Muscle layer of colon (tissue), 2 donors: Measurements from ENCODE around the gene LTA4H.

Source experiments
- H3K27ac ChIP-seq: one replicate; pipeline ENCODE4 v1.7.0; 2013; ENCODE audit warnings: low read depth, mild to moderate bottlenecking, low read length, moderate library complexity
- H3K27me3 ChIP-seq, 2 donors: one replicate each; pipeline ENCODE4 v1.7.0; 2013; ENCODE audit warnings: low read length in 2 of 2, mild to moderate bottlenecking in 2 of 2; ENCODE audit not compliant: insufficient read depth in 2 of 2, control insufficient read depth in 1 of 2
- H3K36me3 ChIP-seq: one replicate; pipeline ENCODE4 v1.7.0; 2013; ENCODE audit warnings: mild to moderate bottlenecking, low read length; ENCODE audit not compliant: insufficient read depth
- H3K4me1 ChIP-seq: one replicate; pipeline ENCODE4 v1.7.0; 2013; ENCODE audit warnings: mild to moderate bottlenecking, low read length; ENCODE audit not compliant: insufficient read depth
- H3K4me3 ChIP-seq, 2 donors: one replicate each; pipeline ENCODE4 v1.7.0; 2013; ENCODE audit warnings: low read length in 2 of 2, low read depth in 1 of 2, mild to moderate bottlenecking in 1 of 2, moderate library complexity in 1 of 2
- H3K9ac ChIP-seq: one replicate; pipeline ENCODE4 v1.7.0; 2013; ENCODE audit warnings: low read length
- H3K9me3 ChIP-seq: one replicate; pipeline ENCODE4 v1.7.0; 2013; ENCODE audit warnings: mild to moderate bottlenecking, low read length
- donor health status: abdominal sarcoma.
- donor health status: Adenocarcinoma of cecum.

Gene LTA4H

DNA sequence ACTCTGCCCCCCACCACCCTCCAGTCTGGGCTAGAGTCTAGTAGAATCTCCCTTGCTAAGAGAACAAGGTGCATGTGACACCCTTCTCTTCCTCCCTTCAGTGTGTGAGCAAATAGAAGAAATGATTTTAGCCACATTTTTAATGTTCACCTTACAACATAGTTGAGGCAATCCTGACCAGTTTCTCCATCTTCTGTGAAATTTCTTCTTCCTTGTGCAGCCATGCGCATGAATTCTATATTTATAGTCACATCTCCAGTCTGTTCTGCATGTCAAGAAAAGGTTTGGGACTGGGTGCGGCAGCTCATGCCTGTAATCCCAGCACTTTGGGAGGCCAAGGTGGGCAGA, 9.5 kb upstream of the LTA4H start:
- H3K9ac ChIP-seq, result no peak overlapping the region
- no peak overlapping the region for H3K27ac ChIP-seq
- H3K27me3 ChIP-seq, result no peaks in the 10 kb centered on the region
- no peaks in the 10 kb centered on the region for H3K36me3 ChIP-seq
- H3K4me1 ChIP-seq, result no peaks in the 10 kb centered on the region
- H3K9me3 ChIP-seq, result no peaks in the 10 kb centered on the region
- H3K4me3 ChIP-seq, result no peak overlapping the region

DNA sequence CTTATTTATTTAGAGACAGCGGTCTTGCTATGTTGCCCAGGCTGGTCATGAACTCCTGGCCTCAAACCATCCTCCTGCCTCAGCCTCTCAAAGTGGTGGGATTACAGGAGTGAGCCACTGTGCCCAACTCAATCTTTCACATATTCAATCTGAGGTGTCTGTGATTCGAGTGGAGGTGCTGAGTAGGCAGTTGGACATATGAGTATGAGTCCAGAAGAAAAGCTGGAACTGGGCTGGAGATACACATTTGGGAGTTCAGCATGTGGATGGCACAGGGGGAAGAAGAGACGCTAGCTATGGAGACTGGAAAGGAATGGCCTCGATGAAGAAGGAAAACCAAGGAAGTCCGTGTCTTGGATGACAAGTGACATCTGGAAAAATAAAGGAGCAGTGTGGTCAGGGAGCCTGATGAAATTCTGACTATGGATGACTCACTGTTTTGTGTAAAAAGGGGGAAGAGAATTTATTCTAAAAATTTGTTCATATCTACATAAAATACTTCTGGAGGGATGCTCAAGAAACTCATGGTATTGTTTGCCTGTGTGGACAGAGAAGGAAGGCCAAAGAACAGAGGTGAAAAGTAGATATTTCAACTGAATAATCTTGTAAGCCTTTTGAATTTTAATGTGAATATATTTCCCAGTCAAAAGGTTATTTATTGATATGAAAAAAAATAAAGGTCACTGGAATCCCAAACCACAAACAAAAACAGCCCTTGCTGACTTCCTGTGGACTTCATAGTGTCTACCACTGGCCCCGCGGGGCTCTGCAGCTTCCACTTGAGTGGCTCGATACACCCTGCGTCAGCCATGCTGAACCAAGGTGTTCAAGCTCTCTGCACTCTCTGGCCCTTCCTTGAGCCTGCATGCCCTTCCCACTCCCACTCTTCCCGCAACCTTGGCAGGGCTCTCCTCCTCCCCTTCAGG, 8.9 kb upstream of the LTA4H start:
- no peaks in the 10 kb centered on the region for H3K36me3 ChIP-seq
- H3K9me3 ChIP-seq, result no peaks in the 10 kb centered on the region
- no peak overlapping the region for H3K27ac ChIP-seq
- H3K4me3 ChIP-seq, result no peak overlapping the region
- H3K27me3 ChIP-seq, result no peaks in the 10 kb centered on the region
- no peak overlapping the region for H3K9ac ChIP-seq
- H3K4me1 ChIP-seq, result no peaks in the 10 kb centered on the region

DNA sequence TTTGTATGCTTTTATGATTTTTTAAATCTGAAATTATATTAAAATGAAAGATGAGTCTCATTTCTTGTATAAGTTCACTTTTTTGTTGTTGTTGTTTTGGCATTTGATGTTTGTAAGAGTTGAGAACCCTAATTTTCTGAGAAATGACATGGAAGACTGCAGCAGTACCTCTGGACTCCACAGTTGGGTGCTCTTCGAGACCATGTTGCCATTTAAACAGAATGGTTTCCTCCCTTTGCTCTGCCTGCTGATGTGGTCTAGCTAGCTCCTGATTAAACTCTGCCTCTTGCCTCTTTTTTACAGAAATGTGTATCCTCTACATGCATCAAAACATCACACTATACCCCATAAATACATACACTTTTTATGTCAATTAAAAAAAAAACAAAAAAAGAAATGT, 5.8 kb upstream of the LTA4H start:
- Histone ChIP-seq H3K9me3 (no peaks in the 10 kb centered on the region), H3K36me3 (no peaks in the 10 kb centered on the region), H3K4me3 (no peak overlapping the region), H3K9ac (no peak overlapping the region), H3K27ac (no peak overlapping the region), H3K27me3 (no peaks in the 10 kb centered on the region), H3K4me1 (no peaks in the 10 kb centered on the region)

DNA sequence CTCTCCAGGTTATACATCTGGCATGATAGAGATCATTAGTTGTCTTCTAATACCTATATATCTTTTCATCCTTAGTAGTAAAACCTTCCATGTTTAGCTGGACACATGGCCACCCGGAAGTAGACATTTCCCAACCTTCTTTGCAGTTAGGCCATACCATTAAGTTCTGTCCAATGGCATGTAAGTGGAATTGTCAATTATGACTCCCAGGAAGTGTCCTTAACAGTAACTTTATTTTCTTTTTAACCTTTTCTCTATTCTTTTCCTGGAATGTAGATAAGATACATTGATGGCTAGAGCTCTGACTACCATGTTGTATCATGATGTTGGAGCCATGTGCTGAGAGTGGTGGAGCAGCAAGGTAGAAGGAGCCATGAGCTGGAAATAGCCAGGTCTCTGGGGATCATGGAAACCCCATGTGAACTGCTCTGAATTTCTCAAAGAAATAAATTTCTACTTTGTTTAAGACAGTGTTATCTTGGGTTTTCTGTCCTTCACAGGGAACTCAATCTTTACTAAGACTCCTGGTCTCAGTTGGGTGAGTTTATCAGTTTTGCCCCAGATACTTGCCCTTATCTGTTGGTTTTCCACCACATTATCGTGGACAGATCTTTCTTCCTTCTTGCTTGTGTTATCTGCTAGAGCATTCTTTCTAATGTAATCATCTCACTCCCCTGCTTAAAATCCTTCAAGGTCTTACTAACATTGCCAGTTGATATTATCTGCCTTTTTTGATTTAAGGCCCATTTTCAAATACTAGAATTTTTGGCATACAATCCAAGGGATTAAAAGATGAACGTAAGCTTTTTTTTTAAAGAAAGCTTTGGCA, 5.1 kb upstream of the LTA4H start:
- no peaks in the 10 kb centered on the region for H3K9me3 ChIP-seq
- H3K36me3 ChIP-seq, result no peaks in the 10 kb centered on the region
- no peak overlapping the region for H3K4me3 ChIP-seq
- H3K27me3 ChIP-seq, result no peaks in the 10 kb centered on the region
- H3K27ac ChIP-seq, result no peak overlapping the region
- H3K9ac ChIP-seq, result no peak overlapping the region
- H3K4me1 ChIP-seq, result no peaks in the 10 kb centered on the region

DNA sequence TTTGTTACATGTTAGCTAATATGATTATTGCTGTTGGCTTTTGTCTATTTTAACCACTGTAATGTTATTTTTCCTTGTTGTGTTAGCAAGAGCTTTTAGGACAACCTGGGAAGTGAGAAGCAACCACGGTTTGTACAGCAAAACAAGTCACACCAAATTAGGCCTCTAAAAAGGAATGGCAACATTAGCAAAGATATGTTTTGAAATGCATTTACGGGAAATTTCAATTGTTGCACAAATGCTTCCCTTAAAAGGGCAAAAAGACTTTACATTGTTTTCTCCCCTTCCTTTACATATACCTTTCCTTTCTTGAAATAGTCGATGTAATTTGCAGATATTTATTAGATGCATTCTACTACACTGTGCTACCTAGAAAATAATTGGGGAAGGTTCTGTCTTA, 4.1 kb upstream of the LTA4H start:
- Histone ChIP-seq H3K4me1 (no peaks in the 10 kb centered on the region), H3K4me3 (no peak overlapping the region), H3K27me3 (no peaks in the 10 kb centered on the region), H3K9me3 (no peaks in the 10 kb centered on the region), H3K9ac (no peak overlapping the region), H3K36me3 (no peaks in the 10 kb centered on the region), H3K27ac (no peak overlapping the region)

DNA sequence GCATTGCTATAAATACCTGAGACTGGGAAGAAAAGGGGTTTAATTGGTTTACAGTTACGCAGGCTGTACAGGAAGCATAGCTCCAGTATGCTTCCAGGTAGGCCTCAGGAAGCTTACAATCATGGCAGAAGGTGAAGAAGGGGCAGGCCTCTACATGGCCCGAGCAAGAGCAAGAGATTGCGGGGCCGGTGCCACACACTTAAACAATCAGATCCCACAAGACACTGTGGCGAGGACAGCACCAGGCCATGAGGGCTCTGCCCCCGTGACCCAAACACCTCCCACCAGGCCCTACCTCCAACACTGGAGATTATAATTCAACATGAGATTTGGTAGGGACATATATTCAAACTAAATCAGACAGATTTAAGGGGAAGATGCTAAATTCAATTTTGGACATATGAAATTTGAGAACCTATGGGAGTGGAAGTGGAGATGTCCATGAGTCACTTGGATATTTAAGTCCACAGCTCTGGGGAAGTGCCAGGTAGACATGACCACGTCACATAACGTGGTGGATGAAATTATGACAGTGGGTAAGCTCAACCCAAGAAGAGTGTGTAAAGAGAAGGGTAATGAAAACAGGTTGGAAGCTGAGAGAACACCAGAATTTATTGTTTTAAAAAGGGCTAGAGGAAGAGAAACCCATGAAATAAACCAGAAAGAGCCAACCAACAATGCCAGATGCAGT, 1.5 kb upstream of the LTA4H start:
- Histone ChIP-seq H3K4me3 (no peak overlapping the region), H3K9me3 (no peaks in the 10 kb centered on the region), H3K4me1 (peaks cover 11% of the 10 kb centered on the region), H3K9ac (no peak overlapping the region), H3K27me3 (no peaks in the 10 kb centered on the region), H3K36me3 (no peaks in the 10 kb centered on the region), H3K27ac (no peak overlapping the region)

DNA sequence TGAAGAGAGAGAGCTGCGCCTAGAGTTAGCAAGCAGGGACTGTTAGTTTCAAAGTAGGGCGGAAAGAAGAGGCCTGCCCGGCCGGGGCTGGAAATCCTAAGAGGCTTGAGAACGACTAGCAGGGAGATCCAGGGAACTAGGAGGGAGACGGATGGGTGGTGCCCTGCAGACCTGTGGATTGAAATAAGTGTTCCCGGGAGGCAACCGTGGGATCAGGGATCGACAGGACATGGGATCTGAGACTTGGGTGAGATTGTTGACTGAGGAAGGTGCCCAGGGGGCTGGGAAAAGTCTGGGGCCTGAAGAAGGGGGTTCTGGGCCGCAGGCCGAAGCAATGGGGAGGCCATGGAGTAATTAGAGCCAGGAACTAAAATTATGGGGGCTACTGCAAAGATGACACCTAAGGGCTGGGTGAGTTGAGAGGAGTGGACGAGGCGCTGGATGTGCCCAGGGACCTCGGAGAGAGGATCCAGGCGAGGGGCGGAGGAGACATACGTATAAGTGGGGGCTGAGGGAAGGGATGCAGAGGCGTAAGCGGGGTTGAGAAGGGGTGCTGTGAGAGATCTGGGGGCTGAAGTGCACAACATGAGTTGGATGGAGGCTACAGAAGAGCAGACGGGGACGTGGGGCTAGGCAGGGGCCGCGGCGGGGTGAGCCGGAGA, 635 bp downstream of the LTA4H start:
- Histone ChIP-seq H3K9me3 (no peaks in the 10 kb centered on the region), H3K27me3 (no peaks in the 10 kb centered on the region), H3K4me1 (peaks cover 11% of the 10 kb centered on the region), H3K9ac (peak overlapping the region; percentile 80), H3K27ac (peak overlapping the region; percentile 57), H3K4me3 (peak overlapping the region; percentile 76 to 98), H3K36me3 (no peaks in the 10 kb centered on the region)

DNA sequence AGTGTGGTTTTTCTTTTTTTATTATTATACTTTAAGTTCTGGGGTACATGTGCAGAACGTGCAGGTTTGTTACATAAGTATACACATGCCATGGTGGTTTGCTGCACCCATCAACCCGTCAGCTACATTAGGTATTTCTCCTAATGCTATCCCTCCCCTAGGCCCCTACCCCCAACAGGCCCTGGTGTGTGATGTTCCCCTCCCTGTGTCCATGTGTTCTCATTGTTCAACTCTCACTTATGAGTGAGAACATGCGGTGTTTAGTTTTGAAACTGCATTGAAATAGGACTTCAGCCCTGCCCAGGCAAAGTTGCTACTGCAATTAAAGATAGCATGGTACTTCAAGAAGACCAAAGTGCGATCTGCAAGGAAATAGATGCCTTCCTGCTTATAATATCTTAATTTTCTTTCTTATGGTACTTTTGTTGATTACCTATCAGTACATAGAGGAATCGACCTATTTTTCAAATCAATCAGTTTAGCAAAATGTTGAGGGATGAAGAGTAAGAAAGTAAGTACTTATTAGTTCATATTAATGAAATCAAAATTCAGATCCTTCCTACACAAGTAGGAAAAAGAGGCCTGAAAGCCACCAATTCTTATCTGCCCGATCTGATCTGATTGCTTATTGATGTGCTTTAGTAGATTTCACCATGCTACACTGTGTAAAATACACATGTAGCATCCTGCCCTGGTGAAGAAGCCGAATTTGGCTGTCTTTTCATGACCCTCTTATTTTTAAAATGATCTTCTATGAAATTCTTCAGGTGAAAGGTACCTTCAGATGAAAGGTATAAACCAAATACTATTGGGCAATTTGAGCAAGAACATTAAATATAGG, 1.6 kb downstream of the LTA4H start:
- no peaks in the 10 kb centered on the region for H3K9me3 ChIP-seq
- H3K36me3 ChIP-seq, result no peaks in the 10 kb centered on the region
- H3K4me3 ChIP-seq, result peak overlapping the region in 1 of 2 donors; percentile 98
- H3K27ac ChIP-seq, result no peak overlapping the region
- peaks cover 11% of the 10 kb centered on the region for H3K4me1 ChIP-seq
- peak overlapping the region; percentile 80 for H3K9ac ChIP-seq
- no peaks in the 10 kb centered on the region for H3K27me3 ChIP-seq

DNA sequence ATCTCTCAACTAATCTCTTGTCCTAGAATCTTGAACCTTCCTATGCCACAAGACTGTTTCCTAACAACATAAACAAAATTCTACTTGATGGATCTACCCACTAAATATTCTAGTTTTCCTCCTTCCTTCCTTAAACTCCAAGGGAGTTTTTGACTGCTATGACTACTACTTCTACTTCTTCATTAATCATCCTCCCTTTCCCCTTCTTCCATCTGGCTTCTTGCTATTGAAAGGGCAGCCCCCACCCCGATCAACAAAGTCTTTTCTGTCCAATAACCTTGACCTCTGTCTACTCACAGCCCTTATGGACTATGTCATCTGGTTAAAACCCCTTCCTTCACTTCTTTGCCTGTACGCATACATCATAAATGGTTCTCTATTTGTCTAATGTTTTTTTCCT, 5.6 kb downstream of the LTA4H start:
- Histone ChIP-seq H3K9me3 (no peaks in the 10 kb centered on the region), H3K4me3 (no peak overlapping the region), H3K4me1 (peaks cover 11% of the 10 kb centered on the region), H3K9ac (no peak overlapping the region), H3K36me3 (peaks cover 22% of the 10 kb centered on the region), H3K27ac (no peak overlapping the region), H3K27me3 (no peaks in the 10 kb centered on the region)

DNA sequence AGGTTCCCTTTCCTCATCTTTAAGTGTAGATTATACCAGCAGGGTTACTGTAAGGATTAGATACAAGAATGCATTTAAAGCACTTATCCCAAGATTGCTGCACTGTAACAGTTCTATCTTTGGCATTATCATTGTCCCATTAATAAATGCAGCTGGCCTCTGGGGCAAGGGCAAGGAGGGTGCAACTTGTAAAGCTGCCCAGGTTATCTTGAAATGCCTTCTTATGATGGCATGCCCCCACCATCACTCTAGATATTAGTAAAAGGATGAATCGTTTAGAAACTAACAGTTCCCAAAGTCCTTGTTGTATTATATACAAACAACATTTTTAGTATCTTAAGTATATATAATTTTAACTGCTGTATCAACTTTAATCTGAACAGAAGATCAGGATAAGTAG, 6.8 kb downstream of the LTA4H start:
- Histone ChIP-seq H3K36me3 (peaks cover 30% of the 10 kb centered on the region), H3K4me1 (peaks cover 2% of the 10 kb centered on the region), H3K4me3 (no peak overlapping the region), H3K9me3 (no peaks in the 10 kb centered on the region), H3K27me3 (no peaks in the 10 kb centered on the region), H3K27ac (no peak overlapping the region), H3K9ac (no peak overlapping the region)
